Naive B cell (primary cell): ENCODE results near the gene NELFA. TPM values are rescaled to one million over a fixed set of nuclear protein-coding genes. Genes with fewer than 3 reads are reported as not detected.

Source experiments
- ATAC-seq, 2 donors: fragments of 150-1000 bp; cut with Tn5 transposase; 2 replicates each; pipeline ENCODE4 v1.10.0; 2021; ENCODE audit warnings: low read depth in 2 of 2, mild to moderate bottlenecking in 2 of 2, moderate library complexity in 2 of 2
- DNase-seq: peaks from one replicate; pipeline ENCODE4 v3.0.0; 2022
- H3K27ac Mint-ChIP-seq, 6 donors: one replicate each; pipeline ENCODE4 v1.8.0; 2020 to 2022; ENCODE audit warnings: mild to moderate bottlenecking in 6 of 6, mixed read lengths in 6 of 6, moderate library complexity in 5 of 6, inconsistent platforms in 2 of 6
- H3K27me3 Mint-ChIP-seq, 3 donors: one replicate each; pipeline ENCODE4 v1.8.0; 2021 to 2022; ENCODE audit warnings: mixed read lengths in 3 of 3, mild to moderate bottlenecking in 1 of 3
- H3K36me3 Mint-ChIP-seq, 2 donors: one replicate each; pipeline ENCODE4 v1.8.0; 2020 to 2022; ENCODE audit warnings: mixed read lengths in 2 of 2, inconsistent platforms in 1 of 2, mild to moderate bottlenecking in 1 of 2
- H3K4me1 Mint-ChIP-seq, 3 donors: one replicate each; pipeline ENCODE4 v1.8.0; 2020 to 2022; ENCODE audit warnings: mixed read lengths in 3 of 3, inconsistent platforms in 1 of 3, mild to moderate bottlenecking in 1 of 3, moderate library complexity in 1 of 3
- H3K4me3 Mint-ChIP-seq, 8 donors: one replicate each; pipeline ENCODE4 v1.8.0; 2020 to 2022; ENCODE audit warnings: mild to moderate bottlenecking in 8 of 8, mixed read lengths in 8 of 8, moderate library complexity in 8 of 8, inconsistent platforms in 2 of 8
- H3K9me3 Mint-ChIP-seq, 7 donors: one replicate each; pipeline ENCODE4 v1.8.0; 2020 to 2022; ENCODE audit warnings: mixed read lengths in 7 of 7, mild to moderate bottlenecking in 5 of 7, inconsistent platforms in 2 of 7, moderate library complexity in 1 of 7
- polyA plus RNA-seq, 6 donors: library from polyadenylated mRNA; unstranded; fragments of 300-500 nt; fragmentation: Illumina TruSeq; gene quantifications; one replicate each; pipeline ENCODE4 v1.2.3, GENCODE V29; 2021; ENCODE audit warnings: low read depth in 6 of 6

NELFA gene
- polyA plus RNA-seq, 6 donors from 2014 or later = 11.0 to 42.3 (median 25.4) TPM

DNA sequence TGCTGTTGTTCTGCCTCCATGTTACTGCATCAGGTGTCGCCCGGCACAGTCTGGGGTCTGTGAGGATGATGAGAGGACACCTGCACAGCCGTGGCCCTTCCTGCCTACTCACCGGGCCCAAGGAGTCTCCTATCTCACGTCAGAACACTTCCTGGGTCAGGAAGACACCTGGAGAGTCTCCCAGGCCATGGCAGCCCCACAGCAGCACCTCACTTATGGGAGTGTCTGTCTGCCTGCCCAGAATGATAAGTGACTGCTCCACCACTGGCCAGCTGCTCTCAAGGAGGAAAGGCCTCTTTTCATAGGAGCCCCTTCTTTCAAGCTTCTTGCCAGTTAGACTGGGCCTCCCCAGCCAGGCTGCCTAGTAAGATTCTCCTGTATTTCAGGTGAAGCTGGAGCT, 56.1 kb downstream of the NELFA start:
- Mint-ChIP-seq H3K9me3 (no peaks in the 10 kb centered on the region), H3K27me3 (no peaks in the 10 kb centered on the region), H3K36me3 (peaks cover 0 to 8% of the 10 kb centered on the region in 2 donors), H3K4me3 (no peak overlapping the region), H3K27ac (no peak overlapping the region), H3K4me1 (no peaks in the 10 kb centered on the region)
- no peak for DNase-seq
- no peak for ATAC-seq

DNA sequence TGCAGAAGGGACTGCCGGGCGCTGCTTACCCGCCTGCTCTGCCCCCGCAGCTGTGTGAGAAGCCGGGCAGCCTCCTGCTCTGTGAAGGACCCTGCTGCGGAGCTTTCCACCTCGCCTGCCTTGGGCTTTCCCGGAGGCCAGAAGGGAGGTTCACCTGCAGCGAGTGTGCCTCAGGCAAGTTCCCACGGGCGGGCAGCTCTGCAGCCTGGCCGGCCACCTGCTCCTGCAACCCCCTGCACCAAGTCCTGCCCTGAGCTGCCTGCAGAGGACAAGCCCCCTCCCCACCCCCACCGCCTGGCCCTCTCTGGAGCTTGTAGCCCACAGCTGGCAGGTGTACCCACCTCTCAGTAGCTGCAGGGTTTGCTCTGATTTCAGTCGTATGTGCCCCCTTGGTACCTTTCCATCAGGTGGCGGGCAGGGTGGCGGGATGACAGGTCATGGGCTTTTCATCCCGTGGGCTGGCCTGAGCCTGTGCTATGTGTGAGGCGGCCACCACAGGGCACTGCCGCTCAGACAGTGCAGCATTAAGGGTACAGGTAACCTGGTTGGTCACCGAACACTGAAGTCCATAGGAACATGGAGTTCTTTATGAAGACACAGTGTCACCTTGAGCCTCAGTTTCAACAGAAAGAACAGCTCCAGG, 56.6 kb downstream of the NELFA start:
- Mint-ChIP-seq H3K4me1 (no peaks in the 10 kb centered on the region), H3K36me3 (peaks cover 0 to 8% of the 10 kb centered on the region in 2 donors), H3K27ac (no peak overlapping the region), H3K4me3 (no peak overlapping the region), H3K27me3 (no peaks in the 10 kb centered on the region), H3K9me3 (no peaks in the 10 kb centered on the region)
- DNase-seq (no peak), ATAC-seq (no peak)

DNA sequence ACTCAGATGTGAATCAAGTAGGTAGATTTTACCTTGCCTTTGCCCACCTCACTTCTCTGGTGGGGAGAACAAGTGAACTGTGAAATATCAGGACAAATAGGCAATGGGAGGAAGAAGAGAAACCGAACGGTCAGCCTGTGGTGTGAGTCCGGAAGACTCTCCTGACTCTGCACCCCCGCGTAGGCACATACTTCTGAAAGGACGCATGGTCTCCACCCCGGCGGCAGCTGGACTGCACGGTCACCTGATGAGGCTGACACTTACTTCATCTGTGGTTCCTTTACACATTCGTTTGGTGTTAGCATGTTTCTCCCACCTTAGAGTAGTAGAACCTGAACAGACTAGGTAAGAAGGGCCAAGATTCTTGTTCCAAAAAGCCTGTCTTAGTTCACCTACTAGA, 58.4 kb downstream of the NELFA start:
- ATAC-seq (no peak), DNase-seq (no peak)
- H3K27me3 Mint-ChIP-seq = no peaks in the 10 kb centered on the region
- no peak overlapping the region for H3K4me3 Mint-ChIP-seq
- H3K9me3 Mint-ChIP-seq = no peaks in the 10 kb centered on the region
- H3K4me1 Mint-ChIP-seq = no peaks in the 10 kb centered on the region
- no peak overlapping the region for H3K27ac Mint-ChIP-seq
- no peaks in the 10 kb centered on the region for H3K36me3 Mint-ChIP-seq

DNA sequence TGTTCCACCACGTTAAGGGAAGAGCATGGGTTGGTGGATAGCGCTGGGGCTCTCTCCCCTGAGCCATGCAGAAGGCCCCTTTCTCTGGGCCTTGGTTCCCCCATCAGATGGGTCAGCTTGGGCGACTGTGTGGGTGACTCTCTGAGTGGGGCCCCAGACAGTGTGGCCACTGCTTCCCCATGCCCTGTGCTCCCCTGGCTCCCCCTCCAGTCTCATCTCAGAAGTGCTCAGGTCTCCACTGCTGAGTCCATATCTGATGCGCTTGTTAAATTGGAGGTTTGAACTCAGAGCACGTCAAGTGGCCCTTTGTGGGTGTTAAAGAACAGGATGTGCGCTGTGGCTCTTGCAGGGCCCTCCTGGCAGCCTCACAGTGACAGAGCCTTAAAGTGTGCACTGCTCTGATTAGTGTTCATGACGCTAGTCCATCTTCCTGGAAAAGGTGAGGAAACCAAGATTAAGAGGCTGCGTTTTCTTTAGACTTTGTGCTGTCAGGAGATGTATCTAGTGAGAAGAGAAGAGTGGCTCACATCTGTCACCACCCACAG, 59.8 kb downstream of the NELFA start:
- Mint-ChIP-seq H3K4me3 (no peak overlapping the region), H3K9me3 (no peaks in the 10 kb centered on the region), H3K4me1 (no peaks in the 10 kb centered on the region), H3K27me3 (no peaks in the 10 kb centered on the region), H3K36me3 (no peaks in the 10 kb centered on the region), H3K27ac (no peak overlapping the region)
- ATAC-seq (no peak), DNase-seq (no peak)

DNA sequence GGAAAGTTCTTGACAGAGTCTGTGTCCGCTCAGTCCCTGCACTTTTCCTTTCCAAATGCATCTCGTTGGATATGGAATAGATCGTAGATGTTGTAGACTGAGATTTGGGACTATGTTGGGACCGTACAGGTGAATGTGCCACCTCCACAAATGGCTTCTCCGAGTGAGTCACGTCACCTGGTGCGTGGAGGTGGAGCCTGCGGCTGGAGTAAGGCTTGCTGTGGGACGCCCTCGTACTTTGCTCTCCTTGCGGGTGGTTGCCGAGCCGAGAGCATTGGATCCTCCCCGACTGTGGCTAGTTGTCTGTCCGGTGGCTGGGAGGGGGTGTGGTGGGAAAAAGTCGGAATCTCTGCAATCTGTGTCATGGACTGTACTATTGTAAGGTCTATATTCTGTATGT, 60.5 kb downstream of the NELFA start:
- no peak for DNase-seq
- H3K4me3 Mint-ChIP-seq = peak overlapping the region in 1 of 8 donors; percentile 34
- no peaks in the 10 kb centered on the region for H3K27me3 Mint-ChIP-seq
- H3K9me3 Mint-ChIP-seq = no peaks in the 10 kb centered on the region
- no peaks in the 10 kb centered on the region for H3K4me1 Mint-ChIP-seq
- H3K36me3 Mint-ChIP-seq = no peaks in the 10 kb centered on the region
- ATAC-seq = no peak
- H3K27ac Mint-ChIP-seq = no peak overlapping the region

DNA sequence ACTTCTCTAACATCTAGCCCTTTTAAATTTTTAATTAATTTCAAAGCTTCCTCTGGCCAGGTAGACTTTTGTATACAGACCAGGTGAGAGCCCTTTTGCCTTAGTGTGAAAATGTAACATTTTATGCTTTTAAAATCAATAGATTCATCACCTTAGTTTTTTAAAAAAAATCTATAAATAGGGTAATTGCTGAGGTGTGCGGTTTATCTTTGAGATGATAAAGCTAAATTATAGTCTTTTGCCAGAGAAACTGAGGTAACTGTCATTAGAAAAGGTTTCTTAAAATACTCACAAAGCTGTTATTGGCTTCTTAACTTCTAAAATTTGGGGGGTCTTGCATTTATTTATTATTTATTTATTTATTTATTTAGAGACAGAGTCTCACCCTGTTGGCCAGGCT, 62.9 kb downstream of the NELFA start:
- DNase-seq (no peak), ATAC-seq (no peak)
- H3K27me3 Mint-ChIP-seq = no peaks in the 10 kb centered on the region
- no peaks in the 10 kb centered on the region for H3K9me3 Mint-ChIP-seq
- no peaks in the 10 kb centered on the region for H3K36me3 Mint-ChIP-seq
- H3K4me3 Mint-ChIP-seq = no peak overlapping the region
- no peak overlapping the region for H3K27ac Mint-ChIP-seq
- no peaks in the 10 kb centered on the region for H3K4me1 Mint-ChIP-seq

DNA sequence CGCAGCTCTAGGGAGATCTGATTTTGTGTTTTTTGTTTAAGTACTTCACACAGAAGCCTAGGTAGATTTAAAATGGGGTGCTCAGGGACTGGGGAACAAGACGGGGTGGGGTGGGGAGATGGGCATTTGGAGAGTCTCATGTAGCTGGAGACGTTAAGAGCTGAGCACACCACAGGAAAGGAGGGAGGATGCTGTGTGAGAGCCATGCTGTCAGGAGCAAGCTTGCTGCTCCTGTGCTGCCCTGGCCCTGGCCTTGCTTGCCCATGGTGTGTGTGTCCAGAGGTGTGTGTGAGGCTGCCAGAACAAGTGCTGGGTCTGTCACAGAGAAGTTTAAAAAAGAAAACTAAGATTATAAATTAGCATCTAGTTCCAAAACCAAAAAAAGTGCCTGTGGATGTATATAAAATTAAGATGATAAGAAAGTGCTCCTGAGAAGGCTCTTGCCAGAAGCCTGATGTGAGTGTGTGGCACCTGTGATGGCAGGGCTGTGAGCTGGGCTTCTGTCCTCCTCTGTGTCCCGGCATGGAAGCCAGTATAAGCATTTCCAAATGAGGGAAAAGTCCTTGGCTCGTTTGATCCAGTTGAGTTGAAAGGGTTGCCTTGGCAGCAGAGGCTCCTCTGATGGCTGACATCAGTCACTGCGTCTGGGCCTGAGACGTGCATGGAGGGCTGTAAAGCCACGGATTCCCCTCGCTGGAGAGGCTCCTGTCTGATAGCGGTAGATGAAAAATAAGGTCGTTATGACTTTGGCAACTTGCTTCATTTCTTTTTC, 63.5 kb downstream of the NELFA start:
- H3K4me3 Mint-ChIP-seq = no peak overlapping the region
- no peaks in the 10 kb centered on the region for H3K36me3 Mint-ChIP-seq
- ATAC-seq (no peak), DNase-seq (no peak)
- H3K9me3 Mint-ChIP-seq = no peaks in the 10 kb centered on the region
- no peaks in the 10 kb centered on the region for H3K4me1 Mint-ChIP-seq
- no peaks in the 10 kb centered on the region for H3K27me3 Mint-ChIP-seq
- no peak overlapping the region for H3K27ac Mint-ChIP-seq

DNA sequence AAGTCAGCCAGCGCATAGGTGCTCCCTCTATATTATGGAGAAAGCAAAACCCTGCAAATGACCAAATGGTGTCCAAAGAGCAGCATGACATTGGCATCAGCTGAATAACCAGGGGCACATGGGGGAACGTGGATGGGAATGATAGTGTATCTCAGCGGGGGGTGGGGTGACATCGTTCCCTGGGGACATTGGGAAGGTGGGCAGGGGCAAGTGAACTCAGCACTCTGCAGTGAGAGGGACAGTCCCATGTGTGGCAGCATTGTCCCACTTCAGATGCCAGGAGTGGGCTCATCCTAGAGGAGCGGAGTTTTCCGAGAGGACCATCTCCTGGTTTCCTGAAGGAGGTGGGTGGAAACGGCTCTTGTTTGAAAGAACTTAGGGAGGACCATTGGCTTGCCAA, 64.8 kb downstream of the NELFA start:
- H3K27ac Mint-ChIP-seq = peak overlapping the region in 1 of 6 donors; percentile 91
- H3K4me3 Mint-ChIP-seq = no peak overlapping the region
- ATAC-seq (no peak), DNase-seq (no peak)
- peaks cover 0 to 4% of the 10 kb centered on the region in 2 donors for H3K36me3 Mint-ChIP-seq
- H3K4me1 Mint-ChIP-seq = no peaks in the 10 kb centered on the region
- no peaks in the 10 kb centered on the region for H3K9me3 Mint-ChIP-seq
- no peaks in the 10 kb centered on the region for H3K27me3 Mint-ChIP-seq

DNA sequence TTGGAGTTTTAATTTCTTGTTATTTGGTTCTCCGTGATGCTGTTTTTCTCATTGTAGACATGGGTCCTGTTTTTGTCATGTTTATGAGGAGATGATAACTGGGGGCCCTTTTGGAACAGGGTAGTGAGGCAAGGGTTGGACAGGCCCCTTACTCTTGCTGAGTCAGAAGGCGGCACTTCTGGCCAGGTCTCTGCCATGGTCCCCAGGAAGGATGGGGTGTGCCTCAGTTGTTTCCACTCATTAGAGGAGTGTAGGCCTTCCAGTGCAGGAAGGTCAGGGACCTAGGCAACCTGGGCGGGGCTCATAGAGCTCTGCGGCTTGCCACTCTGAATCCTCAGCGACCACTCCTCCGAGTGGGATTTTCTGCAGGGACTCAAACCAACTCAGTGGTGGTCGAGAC, 68.2 kb downstream of the NELFA start:
- DNase-seq = no peak
- ATAC-seq = no peak
- no peaks in the 10 kb centered on the region for H3K27me3 Mint-ChIP-seq
- H3K9me3 Mint-ChIP-seq = no peaks in the 10 kb centered on the region
- H3K27ac Mint-ChIP-seq = no peak overlapping the region
- H3K36me3 Mint-ChIP-seq = peaks cover 0 to 4% of the 10 kb centered on the region in 2 donors
- H3K4me1 Mint-ChIP-seq = no peaks in the 10 kb centered on the region
- no peak overlapping the region for H3K4me3 Mint-ChIP-seq

DNA sequence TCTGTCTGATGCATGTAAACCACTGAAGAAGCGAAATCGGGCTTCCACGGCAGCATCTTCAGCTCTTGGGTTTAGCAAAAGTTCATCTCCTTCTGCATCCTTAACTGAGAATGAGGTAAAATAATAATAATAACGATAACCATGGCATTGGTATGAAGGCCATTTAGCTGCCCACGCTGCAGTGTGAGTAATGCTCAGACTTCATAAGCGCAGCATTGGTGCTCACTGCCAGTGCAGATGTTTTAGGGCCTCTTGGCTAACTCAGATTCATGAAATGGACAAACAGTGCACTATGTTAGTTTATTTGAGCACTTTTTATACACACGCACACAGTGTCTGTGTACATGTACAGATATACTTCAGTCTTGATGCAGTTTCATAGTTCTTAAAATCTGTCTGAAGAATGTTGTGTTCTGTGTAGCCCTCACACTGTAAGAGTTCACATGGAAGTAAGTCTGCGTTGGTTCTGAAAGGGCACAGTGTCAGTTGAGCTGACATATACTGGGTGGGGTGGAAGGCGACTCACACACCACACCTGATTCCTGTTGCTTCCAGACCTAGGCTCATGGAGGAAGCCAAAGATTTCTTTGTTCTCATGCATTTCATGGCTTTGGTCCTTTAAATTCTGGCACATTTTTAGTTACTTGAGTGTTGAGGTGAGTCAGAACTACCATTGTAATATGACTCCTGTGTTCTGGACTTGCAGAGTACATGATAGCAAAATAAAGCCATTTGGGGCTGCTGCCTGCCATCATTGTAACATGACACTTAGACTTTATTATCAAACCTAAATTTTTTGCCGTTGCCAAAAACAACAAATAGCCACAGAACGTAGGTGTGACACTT, 68.9 kb downstream of the NELFA start:
- Mint-ChIP-seq H3K27me3 (no peaks in the 10 kb centered on the region), H3K27ac (peak overlapping the region in 1 of 6 donors; percentile 30), H3K9me3 (no peaks in the 10 kb centered on the region), H3K4me3 (no peak overlapping the region), H3K36me3 (peaks cover 0 to 4% of the 10 kb centered on the region in 2 donors), H3K4me1 (no peaks in the 10 kb centered on the region)
- DNase-seq (no peak), ATAC-seq (no peak)

DNA sequence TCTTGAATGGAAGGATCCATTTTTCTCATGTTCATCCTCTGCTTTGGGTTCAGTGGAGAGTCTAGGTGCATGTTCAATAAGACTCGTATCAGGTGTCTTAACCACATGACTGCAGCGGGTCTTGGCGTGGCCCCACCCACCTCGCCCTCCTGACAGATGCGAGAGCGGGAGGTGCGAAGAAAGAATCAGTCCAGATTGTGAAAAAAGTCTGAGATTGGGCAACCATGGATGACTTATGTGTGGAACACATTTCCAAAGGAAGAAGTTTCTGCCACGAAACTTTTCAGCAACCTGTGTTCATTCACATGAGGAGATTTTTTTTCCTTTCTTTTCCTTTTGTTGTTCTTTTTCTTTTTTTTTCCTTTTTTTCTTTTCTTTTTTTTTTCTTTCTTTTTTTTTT, 70.7 kb downstream of the NELFA start:
- no peak for ATAC-seq

DNA sequence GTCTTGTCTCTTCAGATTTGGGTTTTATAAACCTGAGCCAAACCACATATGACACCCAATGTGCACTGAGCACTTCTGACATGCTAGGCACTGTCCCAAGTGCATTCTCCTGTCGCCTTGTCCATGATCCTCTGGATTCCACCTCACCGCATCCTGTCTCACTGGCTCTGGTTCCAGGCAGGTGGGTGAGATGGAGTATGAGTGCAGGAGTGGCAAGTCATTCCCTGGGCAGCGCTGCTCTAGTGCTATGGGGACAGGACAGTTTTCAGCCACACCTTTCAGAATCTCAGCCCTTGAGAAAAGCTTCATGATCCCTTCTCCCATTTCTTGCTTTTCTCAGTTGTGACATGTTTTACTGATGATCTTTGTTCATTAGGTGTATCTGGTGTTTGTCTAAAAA, 71.2 kb downstream of the NELFA start:
- Mint-ChIP-seq H3K27me3 (no peaks in the 10 kb centered on the region), H3K9me3 (no peaks in the 10 kb centered on the region), H3K4me3 (no peak overlapping the region), H3K27ac (no peak overlapping the region), H3K4me1 (no peaks in the 10 kb centered on the region), H3K36me3 (peaks cover 0 to 4% of the 10 kb centered on the region in 2 donors)
- ATAC-seq (no peak), DNase-seq (no peak)

More for the DNA sequence above, 70.7 kb downstream of the NELFA start:
- Mint-ChIP-seq H3K9me3 (no peaks in the 10 kb centered on the region), H3K27ac (no peak overlapping the region), H3K27me3 (no peaks in the 10 kb centered on the region), H3K4me3 (no peak overlapping the region), H3K4me1 (no peaks in the 10 kb centered on the region), H3K36me3 (peaks cover 0 to 4% of the 10 kb centered on the region in 2 donors)
- no peak for DNase-seq

DNA sequence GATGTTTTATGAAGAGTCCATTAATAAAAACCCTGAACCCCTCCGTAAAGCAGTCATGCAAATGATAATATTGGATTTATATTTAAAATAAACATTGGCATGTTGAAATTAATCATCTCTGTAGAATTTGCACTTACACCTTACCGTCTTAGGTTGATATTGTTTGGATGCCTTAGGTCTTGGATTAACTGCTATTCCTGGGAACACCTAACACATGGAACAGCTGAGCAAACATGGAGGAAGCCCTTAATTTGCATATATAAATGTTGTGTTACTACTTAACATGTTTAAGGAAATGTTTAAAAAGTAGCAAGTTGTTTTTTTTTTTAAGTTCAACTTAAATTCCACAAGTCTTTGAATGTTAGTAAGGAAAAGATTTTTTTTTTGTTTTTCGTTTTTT, 75.1 kb downstream of the NELFA start:
- H3K36me3 Mint-ChIP-seq = peaks cover 5 to 10% of the 10 kb centered on the region in 2 donors
- no peak overlapping the region for H3K4me3 Mint-ChIP-seq
- no peak for DNase-seq
- H3K27me3 Mint-ChIP-seq = no peaks in the 10 kb centered on the region
- no peak for ATAC-seq
- H3K27ac Mint-ChIP-seq = no peak overlapping the region
- H3K4me1 Mint-ChIP-seq = no peaks in the 10 kb centered on the region
- H3K9me3 Mint-ChIP-seq = no peaks in the 10 kb centered on the region
